SK-N-SH (cell line): Measurements from ENCODE around the gene COG3. TPM values are rescaled to one million over a fixed set of nuclear protein-coding genes. Genes with fewer than 3 reads are reported as not detected.

Source experiments
- CTCF ChIA-PET: fragments of 300-600, 350-600 bp; formaldehyde crosslinking; extraction: SDS; loops from one replicate; lab custom pipeline; 2021; lab: Yijun Ruan, JAX
- POLR2A ChIA-PET: fragments of 350-600 bp; sonication (Branson Sonifier 250); formaldehyde crosslinking; extraction: SDS; loops from one replicate; lab custom pipeline; 2020; ENCODE audit warnings: antibody characterized with exemption, inconsistent platforms; lab: Yijun Ruan, JAX
- DNase-seq: peaks from one replicate; pipeline ENCODE4 v3.0.0; 2012
- H2AFZ ChIP-seq: fragments of 200-600 bp; sonication (generic); 2 replicates; pipeline ENCODE4 v1.8.1; 2016; ENCODE audit warnings: antibody characterized with exemption, mild to moderate bottlenecking, low read depth
- H3F3A ChIP-seq: fragments of 200-600 bp; sonication (generic); replicated peaks from 2 replicates; pipeline ENCODE3; 2016; ENCODE audit warnings: antibody characterized with exemption, mild to moderate bottlenecking; ENCODE audit not compliant: insufficient read depth
- H3K27ac ChIP-seq, 2 experiments: fragments of 200-500 bp in 1 of 2; fragments of 200-600 bp in 1 of 2; sonication (Bioruptor generic) in 1 of 2; sonication (generic), shearing (Covaris generic) in 1 of 2; 2 replicates each; pipeline versions ENCODE4 v1.5.1 to v1.6.1; 2014 to 2016; ENCODE audit warnings: low read depth in 2 of 2, inconsistent platforms in 1 of 2, low read length in 1 of 2, mild to moderate bottlenecking in 1 of 2, mixed read lengths in 1 of 2
- H3K27me3 ChIP-seq: fragments of 200-600 bp; sonication (generic), shearing (Covaris generic); 2 replicates; pipeline ENCODE4 v1.6.1; 2016; ENCODE audit warnings: mixed run types; ENCODE audit not compliant: insufficient read depth
- H3K36me3 ChIP-seq, 2 experiments: fragments of 200-500 bp in 1 of 2; fragments of 200-600 bp in 1 of 2; sonication (Bioruptor generic) in 1 of 2; sonication (generic) in 1 of 2; replicated peaks in 1 of 2; 2 replicates each; pipeline versions ENCODE3 to v1.5.1; 2014 to 2016; ENCODE audit warnings: low read length in 1 of 2, mild to moderate bottlenecking in 1 of 2; ENCODE audit not compliant: insufficient read depth in 2 of 2, control insufficient read depth in 1 of 2
- H3K4me1 ChIP-seq, 2 experiments: fragments of 200-500 bp in 1 of 2; fragments of 200-600 bp in 1 of 2; sonication (Bioruptor generic) in 1 of 2; sonication (generic), shearing (Covaris generic) in 1 of 2; 2 replicates each; pipeline versions ENCODE4 v1.5.1 to v1.6.1; 2014 to 2016; ENCODE audit warnings: low read depth in 1 of 2, low read length in 1 of 2, mixed run types in 1 of 2; ENCODE audit not compliant: insufficient read depth in 2 of 2, control insufficient read depth in 1 of 2
- H3K4me2 ChIP-seq: fragments of 200-600 bp; sonication (generic), shearing (Covaris generic); 2 replicates; pipeline ENCODE4 v1.6.1; 2017; ENCODE audit warnings: mixed run types
- H3K4me3 ChIP-seq, 2 experiments: fragments of 200-500 bp in 1 of 2; fragments of 200-600 bp in 1 of 2; sonication (Bioruptor generic) in 1 of 2; sonication (generic), shearing (Covaris generic) in 1 of 2; 2 replicates each; pipeline versions ENCODE4 v1.5.1 to v1.8.1; 2014 to 2016; ENCODE audit warnings: low read depth in 2 of 2, inconsistent platforms in 1 of 2, low read length in 1 of 2, mild to moderate bottlenecking in 1 of 2, mixed read lengths in 1 of 2, moderate library complexity in 1 of 2
- H3K79me2 ChIP-seq: fragments of 200-600 bp; sonication (generic); 2 replicates; pipeline ENCODE4 v1.8.1; 2017; ENCODE audit warnings: mild to moderate bottlenecking; ENCODE audit not compliant: insufficient read depth
- H3K9ac ChIP-seq: fragments of 200-600 bp; sonication (generic); 2 replicates; pipeline ENCODE4 v1.6.1; 2017; ENCODE audit warnings: mixed run types
- H3K9me2 ChIP-seq: fragments of 200-600 bp; sonication (generic); 2 replicates; pipeline ENCODE4 v1.6.1; 2017; ENCODE audit warnings: mixed run types
- H3K9me3 ChIP-seq: fragments of 200-600 bp; sonication (generic); 2 replicates; pipeline ENCODE4 v1.6.1; 2017; ENCODE audit warnings: mixed run types, mild to moderate bottlenecking, moderate library complexity
- H4K20me1 ChIP-seq: fragments of 200-600 bp; sonication (generic); 2 replicates; pipeline ENCODE4 v1.6.1; 2017; ENCODE audit warnings: mild to moderate bottlenecking, mixed run types; ENCODE audit not compliant: insufficient read depth
- CTCF ChIP-seq: fragments of 200-600 bp; sonication (generic); IDR thresholded peaks from 2 replicates; pipeline ENCODE4 v1.6.1; 2017; ENCODE audit warnings: antibody characterized with exemption, mild to moderate bottlenecking, moderate library complexity
- JUND ChIP-seq: IDR thresholded peaks from 2 replicates; pipeline ENCODE4 v1.4.0; 2012
- NFIC ChIP-seq: IDR thresholded peaks from 2 replicates; pipeline ENCODE4 v1.4.0; 2012; ENCODE audit warnings: borderline replicate concordance
- RXRA ChIP-seq: IDR thresholded peaks from 2 replicates; pipeline ENCODE4 v1.4.0; 2012; ENCODE audit warnings: low read depth, mild to moderate bottlenecking, borderline replicate concordance
- TAF1 ChIP-seq: IDR thresholded peaks from 2 replicates; pipeline ENCODE4 v1.6.1; 2012; ENCODE audit warnings: low read depth, mild to moderate bottlenecking, low read length, moderate library complexity, borderline replicate concordance
- TEAD4 ChIP-seq: IDR thresholded peaks from 2 replicates; pipeline ENCODE4 v1.4.0; 2012; ENCODE audit warnings: mild to moderate bottlenecking, borderline replicate concordance; ENCODE audit not compliant: insufficient read depth
- WGBS: methylation state at CpG from one replicate; pipeline ENCODE4 v1.1.6; 2017; ENCODE audit warnings: low lambda C conversion rate; 5-methylcytosine and 5-hydroxymethylcytosine counted together
- polyA plus RNA-seq, 3 experiments: library from polyadenylated mRNA; depleted of rRNA; stranded (reverse); fragments of >200 nt; gene quantifications; 2 replicates each; pipeline ENCODE4 v1.2.3, GENCODE V29; 2012
- TF ChIP-seq, protein P1 (sequence below): IDR thresholded peaks from 2 replicates; pipeline ENCODE4 v1.4.0; 2012; ENCODE audit warnings: low read depth, borderline replicate concordance
- TF ChIP-seq, protein P2 (sequence below): IDR thresholded peaks from 2 replicates; pipeline ENCODE4 v1.6.1; 2012; ENCODE audit warnings: mild to moderate bottlenecking, low read depth, low read length, moderate library complexity

COG3 gene
- polyA plus RNA-seq, 1 of the 3 experiments (the other 2 are of a cell fraction), result 25.6 TPM

GRCh38 chr13:45500492-45501174 lies 35.9 kb downstream of the COG3 start (continued):
- TF ChIP-seq, protein P1, sequence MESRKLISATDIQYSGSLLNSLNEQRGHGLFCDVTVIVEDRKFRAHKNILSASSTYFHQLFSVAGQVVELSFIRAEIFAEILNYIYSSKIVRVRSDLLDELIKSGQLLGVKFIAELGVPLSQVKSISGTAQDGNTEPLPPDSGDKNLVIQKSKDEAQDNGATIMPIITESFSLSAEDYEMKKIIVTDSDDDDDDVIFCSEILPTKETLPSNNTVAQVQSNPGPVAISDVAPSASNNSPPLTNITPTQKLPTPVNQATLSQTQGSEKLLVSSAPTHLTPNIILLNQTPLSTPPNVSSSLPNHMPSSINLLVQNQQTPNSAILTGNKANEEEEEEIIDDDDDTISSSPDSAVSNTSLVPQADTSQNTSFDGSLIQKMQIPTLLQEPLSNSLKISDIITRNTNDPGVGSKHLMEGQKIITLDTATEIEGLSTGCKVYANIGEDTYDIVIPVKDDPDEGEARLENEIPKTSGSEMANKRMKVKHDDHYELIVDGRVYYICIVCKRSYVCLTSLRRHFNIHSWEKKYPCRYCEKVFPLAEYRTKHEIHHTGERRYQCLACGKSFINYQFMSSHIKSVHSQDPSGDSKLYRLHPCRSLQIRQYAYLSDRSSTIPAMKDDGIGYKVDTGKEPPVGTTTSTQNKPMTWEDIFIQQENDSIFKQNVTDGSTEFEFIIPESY, result no peak
- TF ChIP-seq, protein P2, sequence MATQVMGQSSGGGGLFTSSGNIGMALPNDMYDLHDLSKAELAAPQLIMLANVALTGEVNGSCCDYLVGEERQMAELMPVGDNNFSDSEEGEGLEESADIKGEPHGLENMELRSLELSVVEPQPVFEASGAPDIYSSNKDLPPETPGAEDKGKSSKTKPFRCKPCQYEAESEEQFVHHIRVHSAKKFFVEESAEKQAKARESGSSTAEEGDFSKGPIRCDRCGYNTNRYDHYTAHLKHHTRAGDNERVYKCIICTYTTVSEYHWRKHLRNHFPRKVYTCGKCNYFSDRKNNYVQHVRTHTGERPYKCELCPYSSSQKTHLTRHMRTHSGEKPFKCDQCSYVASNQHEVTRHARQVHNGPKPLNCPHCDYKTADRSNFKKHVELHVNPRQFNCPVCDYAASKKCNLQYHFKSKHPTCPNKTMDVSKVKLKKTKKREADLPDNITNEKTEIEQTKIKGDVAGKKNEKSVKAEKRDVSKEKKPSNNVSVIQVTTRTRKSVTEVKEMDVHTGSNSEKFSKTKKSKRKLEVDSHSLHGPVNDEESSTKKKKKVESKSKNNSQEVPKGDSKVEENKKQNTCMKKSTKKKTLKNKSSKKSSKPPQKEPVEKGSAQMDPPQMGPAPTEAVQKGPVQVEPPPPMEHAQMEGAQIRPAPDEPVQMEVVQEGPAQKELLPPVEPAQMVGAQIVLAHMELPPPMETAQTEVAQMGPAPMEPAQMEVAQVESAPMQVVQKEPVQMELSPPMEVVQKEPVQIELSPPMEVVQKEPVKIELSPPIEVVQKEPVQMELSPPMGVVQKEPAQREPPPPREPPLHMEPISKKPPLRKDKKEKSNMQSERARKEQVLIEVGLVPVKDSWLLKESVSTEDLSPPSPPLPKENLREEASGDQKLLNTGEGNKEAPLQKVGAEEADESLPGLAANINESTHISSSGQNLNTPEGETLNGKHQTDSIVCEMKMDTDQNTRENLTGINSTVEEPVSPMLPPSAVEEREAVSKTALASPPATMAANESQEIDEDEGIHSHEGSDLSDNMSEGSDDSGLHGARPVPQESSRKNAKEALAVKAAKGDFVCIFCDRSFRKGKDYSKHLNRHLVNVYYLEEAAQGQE, result no peak
- TF ChIP-seq RXRA (peak; percentile 27; the same call in 1 of the 2 replicates), TEAD4 (peak; percentile 75; the same call in 1 of the 2 replicates), JUND (peak; percentile 74)
- TF ChIP-seq, all 33 proteins: peak for 9

DNA sequence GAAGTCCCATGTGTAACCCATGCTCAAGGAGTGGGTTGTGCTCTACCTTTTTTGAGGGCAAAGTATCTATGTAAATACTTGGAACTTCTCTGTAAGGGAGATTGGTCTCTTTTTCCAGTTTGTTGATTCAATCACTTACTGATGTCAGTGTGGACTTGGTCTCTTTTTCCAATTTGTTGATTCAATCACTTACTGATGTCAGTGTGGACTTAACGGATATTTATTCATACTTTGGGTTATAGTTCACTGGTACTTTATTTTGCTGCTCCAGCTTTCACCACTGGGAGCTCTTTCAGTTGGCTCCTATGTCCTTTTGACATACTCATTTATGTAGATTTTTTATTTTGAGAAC lies 36.4 kb downstream of the COG3 start:
- WGBS, result 80% methylated on average over 1 of the region's 1 CpG
- ChIA-PET CTCF (interaction anchor here (1.6 kb wide), 1 partner anchor 11 kb away, joined by 5 read pairs; no protein-coding TSS in a partner anchor), POLR2A (no interaction called here)
- Histone ChIP-seq H3K4me3 (no peak overlapping the region), H3K4me1 (peaks cover 3 to 12% of the 10 kb centered on the region in 2 experiments; a peak in 3 of 4 replicates), H4K20me1 (peaks cover 11% of the 10 kb centered on the region), H3K79me2 (peaks cover 35% of the 10 kb centered on the region), H3K9me2 (no peaks in the 10 kb centered on the region), H2AFZ (no peak overlapping the region), H3F3A (peaks cover 33% of the 10 kb centered on the region), H3K9me3 (no peaks in the 10 kb centered on the region), H3K27ac (peak overlapping the region in 1 of 2 experiments; percentile 81; a peak in 2 of 4 replicates), H3K4me2 (peak overlapping the region; percentile 20; the same call in 1 of the 2 replicates), H3K9ac (no peak overlapping the region), H3K36me3 (peaks cover 60 to 68% of the 10 kb centered on the region in 2 experiments), H3K27me3 (no peaks in the 10 kb centered on the region)
- TF ChIP-seq TEAD4 (no peak), TAF1 (no peak), RXRA (no peak), CTCF (no peak), NFIC (no peak)
- no peak for DNase-seq
